Fibroblast of peridontal ligament (primary cell): ENCODE results near the gene IGSF11.
"Not testable (repeated sequence)": the region's sequence is repeated elsewhere in the genome, so short reads cannot be mapped to it uniquely, and the experiment has no call there.

Experiments used
- DNase-seq: peaks from one replicate; pipeline ENCODE4 v3.0.0-alpha.2; 2010; ENCODE audit errors: extremely low read depth

Gene IGSF11

GRCh38 chr3:118990823-118991560 is 43.7 kb downstream of the IGSF11 start:
- no peak for DNase-seq

- no peak for DNase-seq
These were observed 46.2 kb downstream of the IGSF11 start for GRCh38 chr3:118988198-118989130.

DNA sequence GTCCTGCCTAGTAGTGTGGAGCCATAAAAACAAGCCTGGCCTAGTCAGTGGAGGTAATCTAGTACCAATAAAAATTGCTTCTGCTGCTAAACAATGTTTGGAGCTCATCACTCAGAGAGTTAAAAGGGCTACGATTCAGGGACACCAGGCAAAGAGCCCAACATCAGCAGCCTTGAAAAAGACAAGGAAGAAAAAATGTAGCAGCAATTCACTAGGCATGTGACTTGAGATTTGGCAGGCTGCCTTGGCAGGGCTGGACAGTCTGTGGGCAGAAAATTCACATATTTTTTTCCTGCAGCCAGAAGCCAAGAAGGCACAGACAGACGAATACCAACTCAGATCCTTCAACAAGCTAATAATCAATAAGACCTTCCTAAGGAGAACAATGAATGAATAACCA is 47.2 kb downstream of the IGSF11 start:
- peak; percentile 59 for DNase-seq

GRCh38 chr3:118986734-118987133 is 47.9 kb downstream of the IGSF11 start:
- DNase-seq = no peak

- DNase-seq = no peak
These were observed 49.9 kb downstream of the IGSF11 start for GRCh38 chr3:118984699-118985098.

DNA sequence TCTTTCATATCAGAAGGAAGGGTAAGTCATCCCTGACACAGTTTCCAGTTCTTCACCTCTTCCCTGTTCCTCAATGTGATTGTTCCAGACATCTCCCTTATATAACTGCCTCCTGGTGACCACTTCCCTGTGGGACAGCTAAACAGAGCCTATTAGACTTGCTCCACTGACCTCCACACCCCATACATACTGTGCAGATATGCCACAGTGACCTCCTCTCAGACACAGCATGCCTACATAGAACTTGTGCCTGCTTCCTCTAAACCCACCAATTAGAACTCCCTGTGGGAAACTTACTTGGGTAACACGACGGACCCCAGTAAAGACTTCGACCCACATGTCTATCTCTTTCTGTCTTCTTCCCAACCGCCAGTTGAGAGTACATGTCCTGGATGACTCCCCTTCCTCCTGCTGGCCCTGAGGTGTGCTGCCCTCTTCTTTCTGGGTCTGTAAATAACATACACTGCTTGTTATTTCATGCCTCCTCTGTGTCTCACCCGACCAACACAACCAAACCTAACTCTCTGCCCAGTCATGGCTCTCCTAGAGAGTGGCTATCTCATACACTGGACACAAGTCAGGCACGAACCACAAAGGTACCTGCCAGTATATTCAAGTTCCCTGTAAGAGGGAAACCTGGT is 53.0 kb downstream of the IGSF11 start:
- DNase-seq = no peak

GRCh38 chr3:118980832-118981231 is 53.8 kb downstream of the IGSF11 start:
- no peak for DNase-seq

DNA sequence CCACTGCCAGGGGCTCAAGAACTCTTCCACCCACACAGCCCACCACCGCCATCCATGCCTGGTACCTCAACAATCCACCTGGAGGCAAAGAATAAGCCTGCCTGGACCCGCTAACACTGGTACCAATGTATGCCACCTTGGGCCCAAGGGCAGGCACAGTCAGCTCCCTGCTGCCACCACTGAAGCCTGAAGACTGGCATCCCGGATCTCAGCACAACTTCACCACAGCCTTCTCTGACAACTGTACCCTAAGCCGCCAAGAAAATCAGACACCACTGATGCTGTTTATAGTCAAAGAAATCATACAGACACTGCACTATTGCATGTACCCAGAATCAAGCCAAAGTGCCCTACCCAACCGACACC is 56.3 kb downstream of the IGSF11 start:
- no peak for DNase-seq

GRCh38 chr3:118977671-118978392 is 56.8 kb downstream of the IGSF11 start:
- DNase-seq = no peak

- DNase-seq = no peak
These were observed 57.5 kb downstream of the IGSF11 start for GRCh38 chr3:118977118-118977517.

- not testable (repeated sequence) for DNase-seq
These were observed 59.2 kb downstream of the IGSF11 start for GRCh38 chr3:118975476-118975875.

- no peak for DNase-seq
These were observed 60.1 kb downstream of the IGSF11 start for GRCh38 chr3:118974356-118975097.

DNA sequence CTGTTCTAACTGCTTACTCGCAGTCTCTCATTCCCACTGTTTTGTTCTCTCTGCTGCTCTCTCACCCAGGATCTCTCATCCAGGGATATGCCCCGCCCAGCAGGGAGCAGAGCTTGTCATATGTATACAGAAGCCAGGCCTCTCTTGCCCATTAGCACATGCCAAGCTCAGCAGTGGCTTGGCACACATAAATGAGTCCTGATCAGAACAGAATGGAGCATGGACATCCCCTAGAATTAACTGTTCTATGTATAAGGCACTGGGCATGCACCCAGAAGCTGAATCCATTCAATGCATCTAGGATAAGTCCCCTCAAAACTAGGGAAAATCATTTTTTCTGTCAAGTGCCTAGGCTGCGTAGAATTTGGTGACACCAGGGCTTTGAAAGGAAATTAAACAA is 61.6 kb downstream of the IGSF11 start:
- DNase-seq = no peak

- DNase-seq = no peak
These were observed 63.8 kb downstream of the IGSF11 start for GRCh38 chr3:118970819-118971218.

GRCh38 chr3:118968640-118969039 is 66.0 kb downstream of the IGSF11 start:
- no peak for DNase-seq

GRCh38 chr3:118968111-118968510 is 66.5 kb downstream of the IGSF11 start:
- DNase-seq = no peak

DNA sequence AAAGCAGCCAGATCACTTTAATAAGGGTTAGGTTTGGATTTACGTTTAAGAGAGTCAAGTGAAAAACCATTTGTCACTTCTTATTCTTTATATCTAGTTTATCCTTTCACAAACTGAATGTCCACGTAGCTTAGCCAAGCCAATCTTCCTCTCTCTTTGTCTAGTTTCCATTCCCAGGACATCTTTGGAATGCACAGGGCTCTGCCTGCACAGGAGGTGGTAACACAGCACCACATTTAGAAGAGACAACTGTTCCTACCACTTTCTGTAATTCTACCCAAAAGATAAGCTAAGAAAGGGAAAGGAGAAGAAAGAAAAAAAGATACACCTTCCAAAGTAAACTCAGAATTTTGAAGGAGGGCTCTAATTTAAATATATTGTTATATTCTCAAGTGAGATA is 67.9 kb downstream of the IGSF11 start:
- no peak for DNase-seq

DNA sequence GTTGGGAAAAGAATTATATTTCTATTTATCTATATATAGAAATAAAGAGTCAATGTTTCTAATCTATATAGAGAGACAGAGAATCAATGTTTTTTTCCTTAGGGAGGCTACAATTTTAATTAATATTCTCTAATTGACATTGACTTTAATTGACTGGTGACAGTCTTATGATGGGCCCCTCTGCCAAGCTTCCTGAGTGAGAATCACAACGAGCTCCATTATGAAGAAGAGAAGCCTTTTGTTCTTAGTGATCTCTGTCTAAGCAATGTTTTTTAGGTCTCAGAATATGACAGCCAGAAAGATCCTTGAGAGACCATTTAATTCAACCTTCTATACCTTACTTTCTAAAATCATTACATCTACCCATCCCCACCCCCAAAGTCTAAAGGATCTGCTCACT is 70.9 kb downstream of the IGSF11 start:
- no peak for DNase-seq

DNA sequence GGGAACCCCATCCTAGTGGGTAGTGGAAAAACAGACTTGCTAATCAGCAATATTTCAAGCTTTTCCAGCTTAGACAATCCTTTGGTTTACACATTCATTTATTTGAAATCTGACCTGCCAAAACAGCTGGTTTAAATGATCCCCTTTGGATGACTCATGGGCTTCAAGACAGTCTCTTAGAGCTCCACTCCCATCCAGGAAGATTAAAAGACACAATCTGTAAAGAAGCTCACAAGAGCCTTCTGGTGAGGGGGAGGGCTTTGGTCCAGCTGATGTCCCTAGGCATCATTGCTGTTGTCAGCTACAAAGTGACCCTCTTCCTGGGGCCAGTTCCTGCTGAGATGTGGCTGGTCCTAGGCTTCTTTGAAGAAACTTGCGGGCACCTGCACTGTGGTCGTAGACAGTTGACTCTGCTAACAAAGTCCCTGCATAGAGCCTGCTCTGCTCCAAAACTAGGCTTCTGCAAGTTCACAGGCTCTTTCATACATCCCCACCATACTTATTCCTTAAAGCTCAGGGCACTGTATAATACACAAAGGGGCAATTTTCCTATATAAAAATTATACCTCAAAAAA is 73.7 kb downstream of the IGSF11 start:
- peak; percentile 50 for DNase-seq

GRCh38 chr3:118955914-118956556 is 78.6 kb downstream of the IGSF11 start:
- no peak for DNase-seq
